Measurements from ENCODE around the gene NFKBIA.
"Not testable (repeated sequence)": the region's sequence is repeated elsewhere in the genome, so short reads cannot be mapped to it uniquely, and the experiment has no call there.

The NFKBIA gene

DNA sequence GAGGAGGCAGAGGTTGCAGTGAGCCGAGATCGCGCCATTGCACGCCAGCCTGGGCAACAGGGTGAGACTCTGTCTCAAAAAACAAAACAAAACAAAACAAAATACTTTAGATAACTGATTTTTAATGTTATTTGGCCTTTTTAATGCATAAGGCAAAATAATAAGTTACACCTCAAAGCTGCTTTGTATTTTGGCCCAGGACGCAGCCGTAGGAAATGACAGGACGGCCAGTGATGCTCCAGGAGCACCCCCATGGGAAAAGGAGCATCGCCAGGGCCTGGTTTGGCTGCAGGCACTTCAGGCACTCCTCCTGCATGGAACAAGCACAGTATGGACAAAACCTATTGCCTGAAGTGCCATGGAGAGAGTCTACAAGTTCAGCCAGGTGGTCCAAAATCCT, 3.5 kb upstream of the NFKBIA start:
- no peak for DNase-seq (ENCODE audit: low spot score)

DNA sequence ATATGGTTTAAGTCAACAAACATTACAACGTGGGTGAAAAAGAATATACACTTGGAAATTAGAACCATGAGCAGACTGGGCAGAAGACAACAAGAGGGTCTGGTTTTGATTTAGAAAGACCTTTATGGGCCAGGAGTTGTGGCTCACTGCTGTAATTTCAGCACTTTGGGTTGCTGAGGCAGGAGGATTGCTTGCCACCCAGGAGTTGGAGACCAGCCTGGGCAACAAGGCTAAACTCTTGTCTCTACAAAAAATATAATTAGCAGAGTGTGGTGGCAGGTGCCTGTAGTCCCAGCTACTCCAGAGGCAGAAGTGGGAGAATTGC, 2.7 kb upstream of the NFKBIA start:
- DNase-seq (ENCODE audit: low spot score): no peak

DNA sequence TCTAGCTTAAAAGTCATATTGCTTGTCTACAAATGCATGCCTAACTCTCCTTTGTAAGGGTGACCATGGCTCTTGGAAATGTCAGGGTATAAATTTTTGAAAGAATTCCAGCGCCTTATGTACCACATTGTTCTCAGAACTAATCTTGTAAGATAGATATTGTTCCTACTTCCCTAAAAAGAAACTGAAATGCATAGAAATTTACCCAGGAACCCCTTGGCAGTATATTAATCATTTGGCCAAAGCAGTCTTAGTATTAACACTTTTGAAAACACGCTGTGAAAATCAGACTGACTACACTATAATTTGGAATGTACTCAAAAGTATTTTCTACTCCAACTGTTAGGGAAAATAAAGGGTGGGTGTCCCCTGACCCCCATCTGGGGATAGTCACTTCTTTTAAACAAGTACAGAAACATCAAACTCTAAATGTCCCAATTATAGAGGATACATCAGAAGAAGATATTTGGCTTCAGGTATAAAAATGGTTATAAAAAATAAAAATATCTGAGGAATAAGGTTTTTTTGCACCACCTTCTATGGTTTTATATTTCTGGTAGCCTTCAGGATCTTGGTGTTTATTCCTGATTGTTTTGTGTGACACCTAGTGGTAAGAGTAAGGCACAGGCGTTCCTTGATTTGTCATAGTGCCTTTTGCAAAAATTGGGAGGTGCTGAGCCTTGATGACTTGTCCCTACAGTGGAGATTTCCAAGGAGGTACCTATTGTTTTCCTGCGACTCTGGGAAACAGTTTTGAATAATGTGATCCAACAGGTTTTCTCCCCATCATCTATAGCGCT, 2.2 kb upstream of the NFKBIA start:
- no peak for DNase-seq (ENCODE audit: low spot score)

DNA sequence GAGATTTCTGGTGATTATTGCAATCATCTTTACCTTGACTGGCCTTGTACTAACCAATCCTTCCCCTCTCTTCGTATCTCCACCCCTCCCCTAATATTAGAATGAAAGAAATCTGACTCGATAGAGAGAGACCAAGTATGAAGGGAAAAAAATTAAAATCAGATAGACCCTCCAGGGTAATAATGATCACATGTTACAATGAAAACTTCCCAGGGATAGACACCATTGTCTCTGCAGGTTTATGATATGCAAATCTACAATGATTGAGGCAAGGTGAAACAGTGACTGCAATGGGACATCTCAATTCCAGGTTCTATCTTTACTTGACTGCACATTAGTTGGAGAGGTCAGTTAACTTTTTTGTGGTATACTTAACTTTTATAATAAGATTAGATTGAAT, 1.5 kb upstream of the NFKBIA start:
- DNase-seq (ENCODE audit: low spot score): no peak

DNA sequence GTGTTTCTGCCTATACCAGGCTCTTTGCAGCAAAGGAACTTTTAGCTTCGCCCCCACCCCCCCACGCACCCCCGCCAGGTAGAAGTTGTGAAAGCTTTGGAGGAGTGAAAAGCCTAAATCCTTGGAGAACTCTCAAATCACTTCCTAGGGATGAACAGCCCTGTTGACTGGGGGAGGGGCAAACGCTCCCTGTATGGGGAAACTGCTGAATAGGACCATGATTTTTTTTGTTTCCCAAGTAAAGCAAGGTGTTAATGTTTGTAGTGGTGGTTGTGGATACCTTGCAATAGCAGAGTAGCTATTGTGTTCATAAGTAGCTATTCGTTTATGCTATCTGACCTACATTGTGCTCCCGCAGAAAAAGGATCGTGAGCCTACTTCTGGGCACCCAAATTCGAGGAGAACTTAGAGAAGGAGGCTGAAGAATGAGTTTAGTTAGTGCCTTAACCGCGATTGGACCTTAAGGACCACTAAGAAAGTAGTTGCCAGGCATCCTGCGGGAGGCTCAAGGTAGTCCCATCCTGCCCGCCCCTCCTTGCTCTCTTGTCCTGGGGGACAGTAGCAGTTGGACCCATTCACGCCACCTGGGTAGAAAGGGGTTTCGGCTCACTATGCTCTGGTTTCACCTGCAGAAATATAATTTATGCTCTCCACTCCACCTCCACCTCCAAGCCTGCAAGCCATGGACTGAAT, 901 bp upstream of the NFKBIA start:
- no peak for DNase-seq (ENCODE audit: low spot score)

DNA sequence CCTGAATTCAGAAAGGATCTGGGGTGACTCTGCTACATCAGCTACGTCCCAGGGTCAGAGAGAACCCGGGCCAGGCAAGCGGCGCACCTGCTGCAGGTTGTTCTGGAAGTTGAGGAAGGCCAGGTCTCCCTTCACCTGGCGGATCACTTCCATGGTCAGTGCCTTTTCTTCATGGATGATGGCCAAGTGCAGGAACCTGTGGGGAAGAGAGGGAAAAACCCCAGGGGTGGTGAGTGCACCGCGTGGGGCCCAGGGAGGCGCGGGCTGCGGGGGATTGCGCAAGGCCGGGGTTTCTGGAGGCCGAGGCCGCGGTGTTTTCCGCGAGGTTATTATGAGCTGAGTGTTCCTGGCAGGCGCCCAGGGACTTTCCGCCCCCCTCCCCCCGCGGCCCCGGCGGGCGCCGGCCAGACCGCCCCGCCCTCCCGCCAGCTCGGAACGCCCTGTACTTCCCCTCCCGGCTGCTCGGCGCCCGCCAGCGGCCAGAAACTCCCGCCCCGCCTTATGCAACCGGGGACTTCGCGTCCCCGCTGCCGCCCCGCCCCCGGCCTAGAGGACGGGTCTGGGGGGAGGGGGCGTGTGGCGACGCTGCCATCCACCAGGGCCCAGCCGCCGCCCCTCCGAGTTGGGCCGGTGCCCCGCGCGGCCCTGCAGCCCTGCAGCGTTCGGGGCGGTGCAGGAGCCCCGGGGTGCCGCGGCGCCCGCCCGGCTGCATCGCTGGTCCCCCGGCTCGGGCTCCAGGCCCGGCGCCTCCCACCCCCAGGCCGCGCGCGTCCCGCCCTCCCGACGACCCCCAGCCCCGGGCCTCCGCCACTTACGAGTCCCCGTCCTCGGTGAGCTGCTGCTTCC, 723 bp downstream of the NFKBIA start:
- peak; percentile 69 for DNase-seq (ENCODE audit: low spot score)

DNA sequence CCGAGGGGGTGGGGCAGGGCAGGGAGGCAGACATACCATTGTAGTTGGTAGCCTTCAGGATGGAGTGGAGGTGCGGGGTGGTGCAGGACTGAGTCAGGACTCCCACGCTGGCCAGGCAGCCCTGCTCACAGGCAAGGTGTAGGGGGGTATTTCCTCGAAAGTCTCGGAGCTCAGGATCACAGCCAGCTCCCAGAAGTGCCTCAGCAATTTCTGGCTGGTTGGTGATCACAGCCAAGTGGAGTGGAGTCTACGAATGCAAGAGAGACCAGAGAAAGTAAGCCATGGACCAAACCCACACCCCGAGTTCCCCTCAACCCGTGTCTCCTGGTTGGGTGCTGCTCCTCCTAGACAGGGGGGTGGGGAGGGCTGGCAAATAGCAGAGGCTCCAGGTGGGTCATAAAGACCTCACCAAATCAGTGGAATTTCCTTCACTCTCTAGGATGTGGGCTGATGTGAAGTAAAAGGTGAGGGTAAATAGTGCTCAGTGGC, 1.4 kb downstream of the NFKBIA start:
- no peak for DNase-seq (ENCODE audit: low spot score)

DNA sequence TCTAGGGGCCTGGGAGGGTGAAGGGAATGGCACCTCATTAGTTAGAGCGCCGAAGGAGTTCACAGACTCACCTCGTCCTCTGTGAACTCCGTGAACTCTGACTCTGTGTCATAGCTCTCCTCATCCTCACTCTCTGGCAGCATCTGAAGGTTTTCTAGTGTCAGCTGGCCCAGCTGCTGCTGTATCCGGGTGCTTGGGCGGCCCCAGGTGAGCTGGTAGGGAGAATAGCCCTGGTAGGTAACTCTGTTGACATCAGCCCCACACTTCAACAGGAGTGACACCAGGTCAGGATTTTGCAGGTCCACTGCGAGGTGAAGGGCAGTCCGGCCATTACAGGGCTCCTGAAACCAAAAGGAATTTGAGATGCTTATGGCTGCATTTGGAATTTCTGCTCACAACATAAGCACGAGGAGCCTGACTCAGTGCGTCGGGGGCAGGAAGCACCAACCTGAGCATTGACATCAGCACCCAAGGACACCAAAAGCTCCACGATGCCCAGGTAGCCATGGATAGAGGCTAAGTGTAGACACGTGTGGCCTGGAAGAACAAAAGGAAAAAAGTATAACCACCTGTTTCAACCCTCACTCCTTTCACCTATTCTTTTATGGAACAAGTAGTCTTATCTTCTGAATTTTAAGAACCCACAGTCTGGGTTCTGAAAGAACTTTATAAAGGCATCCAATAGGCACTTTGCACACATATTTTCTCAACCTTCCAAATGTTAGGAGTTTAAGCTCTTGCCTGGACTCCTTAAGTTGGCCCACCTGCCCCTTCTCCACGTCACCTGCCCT, 2.0 kb downstream of the NFKBIA start:
- DNase-seq (ENCODE audit: low spot score): no peak

DNA sequence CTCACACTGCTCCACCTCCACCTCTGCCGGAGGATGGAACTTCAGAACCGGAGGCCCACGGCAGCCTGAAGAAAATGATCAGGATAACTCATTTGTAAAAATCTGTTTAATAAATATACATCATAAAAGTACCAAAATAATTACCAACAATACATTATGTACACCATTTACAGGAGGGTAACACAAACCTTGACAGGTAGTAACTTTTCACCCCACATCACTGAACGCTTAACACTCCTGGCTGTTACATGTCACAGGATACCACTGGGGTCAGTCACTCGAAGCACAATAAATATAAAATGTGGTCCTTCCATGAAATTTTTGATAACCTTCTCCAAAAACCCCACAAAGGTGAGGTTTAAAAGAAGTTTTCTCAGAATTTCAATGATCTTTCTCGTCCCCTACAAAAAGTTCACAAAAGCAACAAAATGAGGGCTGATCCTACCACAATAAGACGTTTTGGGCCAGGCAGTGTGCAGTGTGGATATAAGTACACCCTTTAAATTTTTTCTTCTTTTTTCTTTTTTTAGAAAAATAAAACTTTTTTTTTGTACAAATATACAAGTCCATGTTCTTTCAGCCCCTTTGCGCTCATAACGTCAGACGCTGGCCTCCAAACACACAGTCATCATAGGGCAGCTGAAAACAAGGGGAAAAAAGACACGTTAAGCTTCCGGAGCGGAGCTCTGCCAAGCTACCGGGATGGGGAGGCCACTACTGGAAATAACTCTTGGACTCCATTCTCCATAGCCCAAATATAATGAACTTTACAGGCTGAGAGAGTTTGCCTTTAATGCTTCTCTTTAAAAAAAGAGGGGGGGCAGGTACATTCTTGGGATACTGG, 2.9 kb downstream of the NFKBIA start:
- DNase-seq (ENCODE audit: low spot score): no peak

DNA sequence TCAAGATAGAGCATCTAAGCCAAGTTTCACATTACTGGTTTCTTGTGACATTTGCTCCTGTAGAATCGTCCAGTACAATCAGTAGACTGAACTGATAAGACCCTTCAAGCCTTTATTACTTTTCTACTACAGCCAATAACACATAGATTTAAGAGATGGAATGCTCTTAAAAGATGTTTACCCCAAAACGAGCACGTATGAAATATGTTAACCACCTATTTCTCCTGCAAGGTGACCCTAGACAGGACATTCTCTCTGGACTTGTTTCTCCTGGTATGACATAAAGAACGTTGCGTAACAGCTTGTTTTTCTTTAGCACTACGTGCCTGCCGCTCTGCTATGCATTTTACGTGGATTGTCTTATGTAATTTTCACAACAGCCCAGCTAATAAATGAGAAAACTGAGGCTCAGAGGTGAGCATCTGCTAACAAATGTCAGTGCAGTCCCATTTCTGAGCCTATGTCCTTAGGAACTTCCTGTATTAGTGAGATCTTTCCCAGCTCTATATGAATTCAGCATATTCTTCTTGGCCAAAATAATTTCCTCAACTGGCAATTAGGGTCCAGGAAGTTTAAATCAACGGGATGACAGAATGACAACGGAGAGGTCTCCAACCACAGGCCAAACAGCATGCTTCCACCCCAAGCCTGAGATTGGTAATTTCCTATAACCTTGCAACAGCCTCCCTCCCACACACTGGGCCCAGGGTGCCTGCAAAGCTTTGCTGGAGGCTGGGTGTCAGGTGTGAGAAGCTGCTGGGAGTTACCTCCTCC, 3.7 kb downstream of the NFKBIA start:
- DNase-seq (ENCODE audit: low spot score): no peak

DNA sequence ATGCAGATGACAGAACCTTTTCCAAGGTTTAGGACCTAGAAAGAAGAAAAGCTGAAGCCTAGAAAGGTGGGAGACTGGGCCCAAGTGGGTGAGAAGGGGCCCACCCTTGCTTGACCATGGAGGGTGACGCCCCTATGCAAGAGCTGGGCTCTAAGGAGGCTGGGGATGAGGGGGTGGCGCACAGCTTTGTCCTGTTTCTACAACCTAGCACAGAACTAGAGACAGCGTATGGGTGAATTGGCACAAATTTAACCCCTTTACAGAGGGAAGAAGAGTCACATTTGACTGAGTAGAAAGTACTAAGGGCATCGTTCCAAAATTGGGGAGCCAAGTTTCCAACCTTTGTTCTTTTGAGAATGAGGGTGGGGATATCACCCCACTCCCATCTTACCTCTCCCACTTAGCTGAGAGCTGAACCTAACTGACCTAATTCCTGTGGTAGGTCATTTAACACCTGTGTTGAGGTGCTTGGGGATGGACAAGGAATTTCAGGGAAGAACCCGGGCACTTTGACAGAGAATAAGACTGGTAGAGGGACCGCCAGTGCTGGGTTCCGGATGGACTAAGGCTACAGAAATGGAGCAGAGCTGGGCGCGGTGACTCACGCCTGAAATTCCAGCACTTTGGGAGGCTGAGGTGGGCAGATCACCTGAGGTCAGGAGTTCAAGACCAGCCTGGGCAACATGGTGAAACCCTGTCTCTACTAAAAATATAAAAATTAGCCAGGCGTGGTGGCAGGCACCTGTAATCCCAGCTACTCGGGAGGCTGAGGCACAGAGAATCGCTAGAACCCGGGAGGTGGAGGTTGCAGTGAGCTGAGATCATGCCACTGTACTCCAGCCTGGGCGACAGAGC, 5.2 kb downstream of the NFKBIA start:
- no peak for DNase-seq (ENCODE audit: low spot score)

DNA sequence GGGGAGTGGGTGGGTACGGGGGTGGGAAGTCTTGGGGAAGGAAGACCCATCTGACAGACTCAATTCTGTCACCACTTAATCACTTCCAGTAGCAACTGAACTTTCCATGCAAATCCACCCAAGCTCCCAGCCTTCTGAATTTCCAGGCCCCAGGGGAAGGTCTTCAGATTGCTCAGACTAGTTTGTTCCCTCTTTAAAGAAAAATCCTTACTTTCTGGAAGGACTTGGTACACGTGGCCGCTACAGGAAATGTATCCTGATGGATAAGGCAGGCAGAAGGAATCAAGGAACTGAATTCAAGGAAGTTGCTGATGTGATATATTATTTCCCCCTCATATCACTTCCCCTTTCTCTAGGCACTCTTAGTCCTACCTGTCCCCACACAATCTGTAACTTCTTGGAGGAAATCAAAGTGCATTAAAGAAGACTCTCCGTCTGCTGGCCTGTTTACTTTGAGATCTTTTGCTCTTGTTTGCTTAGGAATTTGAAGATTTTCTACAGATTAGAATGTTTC, 6.4 kb downstream of the NFKBIA start:
- DNase-seq (ENCODE audit: low spot score): no peak

DNA sequence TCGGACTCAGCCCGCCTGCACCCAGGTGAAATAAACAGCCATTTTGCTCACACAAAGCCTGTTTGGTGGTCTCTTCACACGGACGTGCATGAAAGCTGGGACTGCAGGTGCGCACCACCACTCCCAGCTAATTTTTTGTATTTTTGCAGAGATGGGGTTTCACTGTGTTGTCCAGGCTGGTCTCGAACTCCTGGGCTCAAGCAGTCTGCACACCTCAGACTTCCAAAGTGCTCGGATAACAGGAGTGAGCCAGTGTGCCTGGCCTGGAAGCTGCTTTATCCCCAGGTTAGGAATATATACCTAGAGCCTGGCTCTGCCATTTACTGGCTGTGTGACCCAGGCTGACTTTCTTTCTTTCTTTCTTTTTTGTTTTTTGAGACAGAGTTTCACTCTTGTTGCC, 7.9 kb downstream of the NFKBIA start:
- not testable (repeated sequence) for DNase-seq (ENCODE audit: low spot score)

DNA sequence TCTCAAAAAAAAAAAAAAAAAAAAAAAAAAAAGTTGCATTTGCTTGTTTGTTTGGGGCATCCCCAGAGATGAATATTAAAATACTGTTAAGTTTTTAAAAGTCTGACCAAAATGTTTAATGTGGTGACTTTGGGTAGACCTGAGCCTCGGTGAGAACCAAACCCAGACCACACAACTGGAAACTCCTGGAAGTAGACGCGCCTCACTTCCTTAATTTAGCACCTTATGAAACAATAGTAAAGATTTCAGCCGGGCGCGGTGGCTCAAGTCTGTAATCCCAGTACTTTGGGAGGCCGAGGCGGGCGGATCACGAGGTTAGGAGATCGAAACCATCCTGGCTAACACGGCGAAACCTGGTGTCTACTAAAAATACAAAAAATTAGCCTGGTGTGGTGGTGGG, 9.3 kb downstream of the NFKBIA start:
- DNase-seq (ENCODE audit: low spot score): no peak

DNA sequence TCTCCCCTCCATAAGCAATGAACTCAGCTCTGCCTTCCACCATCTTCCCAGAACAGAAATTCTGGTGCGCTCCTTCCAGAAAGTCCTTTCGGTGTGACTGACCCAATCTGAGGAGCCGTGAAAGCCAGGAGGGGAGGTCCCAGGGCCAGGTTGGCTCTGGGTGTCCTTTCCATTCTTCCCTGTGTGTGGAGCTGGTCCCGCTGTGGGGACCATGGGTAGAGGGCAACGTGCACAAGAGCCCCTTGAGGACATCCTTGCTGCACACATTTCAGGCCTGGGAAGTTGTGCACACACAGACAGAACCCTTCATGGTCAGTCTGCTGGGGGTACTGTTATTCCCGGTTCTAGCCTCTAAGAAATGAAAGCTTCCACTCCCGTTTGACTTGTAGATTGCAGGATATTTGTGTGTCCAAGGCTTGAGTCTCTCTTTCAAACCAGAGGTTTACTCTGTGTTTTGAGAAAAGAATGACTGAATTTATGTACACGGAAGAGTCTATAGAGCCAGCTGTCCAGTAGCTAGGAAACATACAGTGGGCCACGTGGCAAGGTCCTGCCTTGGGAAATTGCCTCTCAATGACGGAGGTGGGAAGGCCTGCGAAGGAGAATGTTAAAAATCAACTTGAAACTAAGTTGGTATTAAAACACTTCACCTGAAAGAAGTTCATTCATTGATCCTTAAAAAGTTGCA, 10.1 kb downstream of the NFKBIA start:
- DNase-seq (ENCODE audit: low spot score): no peak

DNA sequence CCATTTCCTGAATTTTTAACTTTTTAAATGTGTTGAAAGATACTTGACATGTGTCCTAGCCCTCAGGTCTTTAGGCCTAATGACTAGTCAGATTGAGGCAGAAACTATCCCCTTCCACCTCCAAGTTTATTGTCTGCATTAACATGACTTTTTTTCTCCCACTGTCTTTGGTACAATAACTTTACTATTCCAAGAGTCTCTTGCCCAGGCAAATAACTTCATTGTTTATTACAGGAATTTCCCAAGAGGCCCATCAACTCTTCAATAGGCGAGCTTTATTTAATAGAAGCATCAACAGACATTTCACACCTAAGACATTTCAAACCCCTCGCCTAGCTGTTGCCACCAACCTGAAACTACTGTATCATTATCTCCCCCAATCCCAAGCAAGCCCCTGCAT, 10.7 kb downstream of the NFKBIA start:
- DNase-seq (ENCODE audit: low spot score): no peak

DNA sequence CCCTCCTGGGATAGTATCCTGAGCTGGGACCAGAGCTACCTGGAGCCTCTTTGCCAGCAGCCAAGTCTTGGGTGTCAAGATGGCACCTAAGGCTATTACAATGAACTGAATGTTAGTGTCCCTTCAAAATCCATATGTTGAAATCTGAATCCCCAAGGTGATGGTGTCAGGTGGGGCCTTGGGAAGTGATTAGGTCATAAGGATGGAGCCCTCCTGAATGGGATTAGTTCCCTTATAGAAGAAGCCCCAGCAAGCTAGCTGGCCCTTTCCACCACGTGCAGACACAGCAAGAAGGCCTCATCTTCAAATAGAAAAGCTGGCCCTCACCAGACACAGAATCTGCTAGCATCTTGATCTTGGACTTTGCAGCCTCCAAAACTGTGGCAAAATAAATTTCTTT, 12.4 kb downstream of the NFKBIA start:
- DNase-seq (ENCODE audit: low spot score): no peak

DNA sequence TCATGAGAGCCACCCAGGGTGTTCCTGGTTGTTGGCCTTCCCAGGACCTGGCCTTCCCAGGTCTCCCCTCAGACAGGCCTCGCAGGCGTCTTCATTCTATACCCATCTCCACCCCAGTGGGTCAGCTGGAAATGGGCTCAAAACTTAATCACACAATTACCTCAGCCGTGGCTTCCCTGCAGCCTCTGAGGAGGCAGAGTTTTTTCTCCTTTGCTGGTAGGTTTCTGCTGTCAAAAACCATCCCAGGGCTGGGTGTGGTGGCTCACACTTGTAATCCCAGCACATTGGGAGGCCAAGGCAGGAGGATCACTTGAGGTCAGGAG, 13.2 kb downstream of the NFKBIA start:
- DNase-seq (ENCODE audit: low spot score): no peak

Data from HuH-7.5 (cell line).